VCaP (cell line): Measurements from ENCODE around the gene NUDT4.
A peak's percentile ranks its signal among the peaks of the same experiment; 100 is the strongest.

Experiments used
- H3K27ac ChIP-seq: fragments of 450-650 bp; 2 replicates; pipeline ENCODE4 v1.5.1; 2017
- CTCF ChIP-seq: fragments of 450-650 bp; conservative IDR thresholded peaks from 2 replicates; pipeline ENCODE4 v1.5.1; 2017; ENCODE audit warnings: mild to moderate bottlenecking, moderate library complexity

Gene NUDT4

GRCh38 chr12:93377252-93378195, at the start of gene NUDT4:
Gene NUDT4 (plus strand): TSS chr12:93377925. CDS start chr12:93378323, 398 bp downstream.
- no peak for TF ChIP-seq CTCF
- H3K27ac ChIP-seq, result peak within 1 kb of the TSS; percentile 89

GRCh38 chr12:93333054-93333453, 44.7 kb upstream of the NUDT4 start:
- H3K27ac ChIP-seq, result no peak overlapping the region

GRCh38 chr12:93333828-93334227, 43.9 kb upstream of the NUDT4 start:
- H3K27ac ChIP-seq, result no peak overlapping the region
- TF ChIP-seq CTCF, result no peak

More at GRCh38 chr12:93333054-93333453, 44.7 kb upstream of the NUDT4 start:
- TF ChIP-seq CTCF, result no peak

GRCh38 chr12:93335603-93336162, 42.0 kb upstream of the NUDT4 start:
- no peak for TF ChIP-seq CTCF
- H3K27ac ChIP-seq, result no peak overlapping the region

GRCh38 chr12:93336291-93336741, 41.4 kb upstream of the NUDT4 start:
- no peak for TF ChIP-seq CTCF

GRCh38 chr12:93338598-93338997, 39.1 kb upstream of the NUDT4 start:
- TF ChIP-seq CTCF, result no peak
- no peak overlapping the region for H3K27ac ChIP-seq

More at GRCh38 chr12:93336291-93336741, 41.4 kb upstream of the NUDT4 start:
- no peak overlapping the region for H3K27ac ChIP-seq

GRCh38 chr12:93339695-93340094, 38.0 kb upstream of the NUDT4 start:
- TF ChIP-seq CTCF, result no peak
- no peak overlapping the region for H3K27ac ChIP-seq
